Activated T-cell treated with anti-CD3 and anti-CD28 coated beads, Interleukin-2, amount 50 U/mL, for 4 hours (primary cell): Measurements from ENCODE around the gene IGSF23. TPM values are rescaled to one million over a fixed set of nuclear protein-coding genes. Genes with fewer than 3 reads are reported as not detected.
"Not testable (repeated sequence)": the region's sequence is repeated elsewhere in the genome, so short reads cannot be mapped to it uniquely, and the experiment has no call there.

Experiments used
- ATAC-seq, 2 donors: fragments of 200-7000 bp; cut with Tn5 transposase; one replicate each; pipeline ENCODE4 v1.10.0; 2021
- DNase-seq: peaks from one replicate; pipeline ENCODE4 v3.0.0-alpha.2; 2020
- H3K27me3 Mint-ChIP-seq: one replicate; pipeline ENCODE4 v1.8.0; 2021; ENCODE audit warnings: low read depth, mixed read lengths
- H3K36me3 Mint-ChIP-seq: one replicate; pipeline ENCODE4 v1.8.0; 2022; ENCODE audit warnings: mixed read lengths; ENCODE audit not compliant: insufficient read depth
- H3K4me1 Mint-ChIP-seq: one replicate; pipeline ENCODE4 v1.8.0; 2021; ENCODE audit warnings: low read depth, mixed read lengths
- H3K4me3 Mint-ChIP-seq: one replicate; pipeline ENCODE4 v1.8.0; 2021; ENCODE audit warnings: mild to moderate bottlenecking, moderate library complexity, mixed read lengths
- H3K9me3 Mint-ChIP-seq: one replicate; pipeline ENCODE4 v1.8.0; 2021; ENCODE audit warnings: mixed read lengths
- total RNA-seq, 3 donors: library from RNA; stranded (reverse); gene quantifications; one replicate each; pipeline ENCODE4 v1.2.1, GENCODE V29; 2021

IGSF23 gene
- total RNA-seq, 3 donors from 2014 or later, result not detected

GRCh38 chr19:44668985-44669764 is 55.8 kb downstream of the IGSF23 start:
- Mint-ChIP-seq H3K36me3 (no peaks in the 10 kb centered on the region), H3K27me3 (no peaks in the 10 kb centered on the region), H3K4me3 (no peak overlapping the region), H3K4me1 (no peaks in the 10 kb centered on the region), H3K9me3 (no peaks in the 10 kb centered on the region)
- DNase-seq (no peak), ATAC-seq (no peak)

GRCh38 chr19:44670027-44670426 is 56.7 kb downstream of the IGSF23 start:
- not testable (repeated sequence) for H3K4me3 Mint-ChIP-seq, H3K9me3 Mint-ChIP-seq, H3K27me3 Mint-ChIP-seq, DNase-seq, H3K36me3 Mint-ChIP-seq, ATAC-seq, H3K4me1 Mint-ChIP-seq

DNA sequence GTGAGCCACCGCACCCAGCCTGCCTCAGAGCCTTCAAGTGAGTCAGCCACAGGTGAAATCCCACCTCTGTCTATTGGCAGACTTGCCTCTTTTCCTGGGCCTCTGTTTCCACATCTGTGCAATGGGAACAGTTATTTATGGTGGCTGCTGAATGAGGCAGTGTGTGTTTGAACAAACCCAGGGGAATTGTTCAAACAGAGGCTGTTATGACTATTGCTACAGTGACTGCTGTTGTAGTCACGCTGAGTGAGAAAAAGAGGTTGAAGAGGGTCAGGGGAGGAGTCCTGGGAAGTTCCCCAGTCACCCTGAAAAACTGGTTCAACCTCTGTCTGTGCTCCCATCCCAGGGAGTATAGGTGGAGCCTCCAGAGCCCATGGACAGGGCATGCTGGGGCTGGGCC is 58.0 kb downstream of the IGSF23 start, which contains the start of gene CEACAM19:
Gene CEACAM19 (plus strand): TSS at position 83 of the 400 bp plus-strand sequence. CDS start 450 bp downstream, outside the sequence.
- no peak for DNase-seq
- Mint-ChIP-seq H3K27me3 (peaks cover 2% of the 10 kb centered on the region), H3K36me3 (no peaks in the 10 kb centered on the region), H3K4me1 (no peaks in the 10 kb centered on the region), H3K4me3 (no peak within 1 kb of the TSS), H3K9me3 (no peaks in the 10 kb centered on the region)
- no peak for ATAC-seq

GRCh38 chr19:44672226-44672625 is 58.9 kb downstream of the IGSF23 start:
- DNase-seq (no peak), ATAC-seq (no peak)
- H3K36me3 Mint-ChIP-seq, result no peaks in the 10 kb centered on the region
- no peak overlapping the region for H3K4me3 Mint-ChIP-seq
- H3K27me3 Mint-ChIP-seq, result peaks cover 2% of the 10 kb centered on the region
- H3K9me3 Mint-ChIP-seq, result no peaks in the 10 kb centered on the region
- no peaks in the 10 kb centered on the region for H3K4me1 Mint-ChIP-seq

- Mint-ChIP-seq H3K4me3 (no peak overlapping the region), H3K9me3 (no peaks in the 10 kb centered on the region), H3K27me3 (peaks cover 2% of the 10 kb centered on the region), H3K36me3 (no peaks in the 10 kb centered on the region), H3K4me1 (no peaks in the 10 kb centered on the region)
- DNase-seq (no peak), ATAC-seq (no peak)
These were observed 60.1 kb downstream of the IGSF23 start for GRCh38 chr19:44673510-44673909.

- H3K4me1 Mint-ChIP-seq, result no peaks in the 10 kb centered on the region
- no peak for DNase-seq
- H3K27me3 Mint-ChIP-seq, result peaks cover 2% of the 10 kb centered on the region
- H3K9me3 Mint-ChIP-seq, result no peaks in the 10 kb centered on the region
- H3K4me3 Mint-ChIP-seq, result no peak overlapping the region
- ATAC-seq, result no peak
- no peaks in the 10 kb centered on the region for H3K36me3 Mint-ChIP-seq
These were observed 62.2 kb downstream of the IGSF23 start for GRCh38 chr19:44675521-44675920.

GRCh38 chr19:44677019-44677811 is 63.9 kb downstream of the IGSF23 start:
- Mint-ChIP-seq H3K9me3 (no peaks in the 10 kb centered on the region), H3K4me3 (no peak overlapping the region), H3K27me3 (peaks cover 2% of the 10 kb centered on the region), H3K36me3 (no peaks in the 10 kb centered on the region), H3K4me1 (no peaks in the 10 kb centered on the region)
- ATAC-seq (no peak), DNase-seq (no peak)

- Mint-ChIP-seq H3K9me3 (no peaks in the 10 kb centered on the region), H3K36me3 (no peaks in the 10 kb centered on the region), H3K4me3 (no peak overlapping the region), H3K4me1 (peaks cover 7% of the 10 kb centered on the region), H3K27me3 (peaks cover 6% of the 10 kb centered on the region)
- DNase-seq, result no peak
- no peak for ATAC-seq
These were observed 67.2 kb downstream of the IGSF23 start for GRCh38 chr19:44680536-44680935.

- peaks cover 10% of the 10 kb centered on the region for H3K27me3 Mint-ChIP-seq
- no peaks in the 10 kb centered on the region for H3K36me3 Mint-ChIP-seq
- H3K4me3 Mint-ChIP-seq, result no peak overlapping the region
- H3K4me1 Mint-ChIP-seq, result peaks cover 7% of the 10 kb centered on the region
- no peak for ATAC-seq
- H3K9me3 Mint-ChIP-seq, result no peaks in the 10 kb centered on the region
- no peak for DNase-seq
These were observed 68.8 kb downstream of the IGSF23 start for GRCh38 chr19:44681992-44682790.

DNA sequence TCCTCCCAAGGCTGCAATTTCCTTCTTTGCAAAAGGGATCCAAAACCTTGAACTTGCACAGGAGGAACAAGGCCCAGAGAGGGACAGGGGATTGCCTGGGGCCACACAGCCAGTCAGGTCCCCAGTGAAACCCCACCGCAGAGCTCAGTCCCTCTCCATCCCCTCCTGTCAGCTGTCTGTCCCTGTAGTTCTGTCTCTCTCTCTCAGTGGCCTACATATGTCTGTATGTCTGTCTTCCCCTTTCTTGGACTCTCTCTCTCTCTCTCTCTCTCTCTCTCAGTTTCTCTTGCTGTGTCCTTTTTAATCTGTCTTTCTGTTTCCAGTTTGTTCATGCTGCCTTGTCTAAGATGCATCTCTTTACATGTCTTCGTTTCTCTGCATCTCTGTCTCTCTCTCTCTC is 69.4 kb downstream of the IGSF23 start:
- Mint-ChIP-seq H3K9me3 (no peaks in the 10 kb centered on the region), H3K4me1 (peaks cover 7% of the 10 kb centered on the region), H3K27me3 (peaks cover 15% of the 10 kb centered on the region), H3K4me3 (no peak overlapping the region), H3K36me3 (no peaks in the 10 kb centered on the region)
- ATAC-seq, result no peak
- DNase-seq, result no peak

GRCh38 chr19:44683434-44684210 is 70.3 kb downstream of the IGSF23 start:
- ATAC-seq (no peak), DNase-seq (no peak)
- peaks cover 7% of the 10 kb centered on the region for H3K4me1 Mint-ChIP-seq
- H3K36me3 Mint-ChIP-seq, result no peaks in the 10 kb centered on the region
- H3K4me3 Mint-ChIP-seq, result no peak overlapping the region
- H3K27me3 Mint-ChIP-seq, result peaks cover 17% of the 10 kb centered on the region
- H3K9me3 Mint-ChIP-seq, result no peaks in the 10 kb centered on the region

- H3K9me3 Mint-ChIP-seq, DNase-seq, H3K4me1 Mint-ChIP-seq, H3K36me3 Mint-ChIP-seq, H3K4me3 Mint-ChIP-seq, ATAC-seq: not testable (repeated sequence)
- H3K27me3 Mint-ChIP-seq, result peaks cover 18% of the 10 kb centered on the region
These were observed 71.0 kb downstream of the IGSF23 start for GRCh38 chr19:44684396-44684795.

- peaks cover 16% of the 10 kb centered on the region for H3K4me1 Mint-ChIP-seq
- DNase-seq (no peak), ATAC-seq (no peak)
- H3K27me3 Mint-ChIP-seq, result peaks cover 18% of the 10 kb centered on the region
- no peak overlapping the region for H3K4me3 Mint-ChIP-seq
- H3K9me3 Mint-ChIP-seq, result no peaks in the 10 kb centered on the region
- H3K36me3 Mint-ChIP-seq, result no peaks in the 10 kb centered on the region
These were observed 71.8 kb downstream of the IGSF23 start for GRCh38 chr19:44684892-44685863.
